LNCAP (cell line): ENCODE data around the gene CEP112.

Source experiments
- TF ChIP-seq, protein P1 (sequence below): fragments of 450-650 bp; IDR thresholded peaks from 2 replicates; pipeline ENCODE4 v1.5.1; 2017; ENCODE audit warnings: mild to moderate bottlenecking

The CEP112 gene

DNA sequence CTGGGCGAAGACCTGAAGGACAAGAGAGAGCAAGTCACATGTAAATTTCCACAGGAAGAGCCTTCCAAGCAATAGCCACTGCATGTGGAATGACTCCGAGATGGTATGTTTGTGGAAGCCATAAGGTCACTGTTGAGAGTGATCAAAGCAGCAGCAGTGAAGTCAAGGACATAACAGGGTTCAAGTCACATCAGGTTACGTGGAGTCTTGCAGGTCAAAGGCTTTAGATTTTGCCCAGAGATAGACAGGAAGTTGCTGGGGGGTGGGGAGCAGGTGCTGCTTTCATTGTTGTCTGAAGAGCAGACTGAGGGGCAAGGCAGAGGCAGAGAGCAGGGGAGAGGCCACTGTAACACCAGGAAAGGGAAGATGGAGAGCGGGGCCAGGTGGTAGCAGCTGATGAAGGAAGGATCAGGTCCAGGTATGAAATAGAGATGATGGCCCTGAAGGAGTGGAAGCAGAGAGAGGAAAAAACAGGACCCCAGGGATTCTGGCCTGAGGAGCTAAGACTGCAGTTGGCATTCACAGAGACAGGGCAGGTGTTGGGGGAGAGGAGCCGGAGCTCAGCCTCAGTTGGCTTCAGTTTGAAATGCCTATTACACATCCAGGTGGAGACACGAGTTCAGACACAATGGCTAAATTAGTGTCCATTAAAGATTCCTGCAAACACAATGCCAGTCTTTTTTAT is 501.2 kb downstream of the CEP112 start:
- TF ChIP-seq, protein P1, sequence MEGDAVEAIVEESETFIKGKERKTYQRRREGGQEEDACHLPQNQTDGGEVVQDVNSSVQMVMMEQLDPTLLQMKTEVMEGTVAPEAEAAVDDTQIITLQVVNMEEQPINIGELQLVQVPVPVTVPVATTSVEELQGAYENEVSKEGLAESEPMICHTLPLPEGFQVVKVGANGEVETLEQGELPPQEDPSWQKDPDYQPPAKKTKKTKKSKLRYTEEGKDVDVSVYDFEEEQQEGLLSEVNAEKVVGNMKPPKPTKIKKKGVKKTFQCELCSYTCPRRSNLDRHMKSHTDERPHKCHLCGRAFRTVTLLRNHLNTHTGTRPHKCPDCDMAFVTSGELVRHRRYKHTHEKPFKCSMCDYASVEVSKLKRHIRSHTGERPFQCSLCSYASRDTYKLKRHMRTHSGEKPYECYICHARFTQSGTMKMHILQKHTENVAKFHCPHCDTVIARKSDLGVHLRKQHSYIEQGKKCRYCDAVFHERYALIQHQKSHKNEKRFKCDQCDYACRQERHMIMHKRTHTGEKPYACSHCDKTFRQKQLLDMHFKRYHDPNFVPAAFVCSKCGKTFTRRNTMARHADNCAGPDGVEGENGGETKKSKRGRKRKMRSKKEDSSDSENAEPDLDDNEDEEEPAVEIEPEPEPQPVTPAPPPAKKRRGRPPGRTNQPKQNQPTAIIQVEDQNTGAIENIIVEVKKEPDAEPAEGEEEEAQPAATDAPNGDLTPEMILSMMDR, result no peak

DNA sequence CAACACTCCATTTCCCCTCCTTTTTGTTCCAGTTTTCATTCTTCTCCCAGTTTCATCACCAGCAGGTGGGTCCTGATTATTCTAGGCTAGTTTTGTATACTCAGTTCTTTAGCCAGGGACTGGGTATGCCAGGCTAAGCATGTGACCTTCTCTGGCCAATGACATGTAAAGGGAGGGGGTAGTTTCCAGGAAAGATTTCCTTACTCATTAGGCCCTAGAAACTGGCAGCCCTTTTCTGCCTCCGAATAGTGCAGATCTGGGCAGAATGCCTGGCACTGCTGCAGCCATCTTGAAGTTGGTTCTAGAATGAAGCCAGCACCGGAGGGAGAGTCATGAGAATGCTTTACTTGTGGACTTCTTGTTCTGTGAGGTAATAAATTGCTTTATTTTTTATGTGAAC is 503.6 kb downstream of the CEP112 start:
- TF ChIP-seq, protein P1, result no peak

DNA sequence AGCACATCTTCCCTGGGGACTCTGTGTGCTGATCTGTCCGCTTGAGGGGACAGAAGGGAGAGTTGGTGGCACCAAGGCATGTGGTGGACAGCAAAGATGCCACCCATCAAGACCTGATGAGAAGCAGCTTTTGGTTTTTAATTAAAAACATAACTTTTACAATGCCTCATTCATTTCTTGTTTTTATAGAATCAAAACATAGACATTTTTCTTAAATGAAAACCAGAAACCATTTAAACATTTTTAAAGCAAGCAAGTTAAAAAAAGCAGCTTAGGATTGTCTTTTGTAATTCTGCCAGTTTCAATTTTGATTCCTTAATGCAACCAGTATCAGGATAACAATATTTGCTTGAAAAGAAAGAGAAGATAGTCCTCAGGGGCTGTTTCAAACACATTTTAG is 506.8 kb downstream of the CEP112 start:
- TF ChIP-seq, protein P1, result no peak

DNA sequence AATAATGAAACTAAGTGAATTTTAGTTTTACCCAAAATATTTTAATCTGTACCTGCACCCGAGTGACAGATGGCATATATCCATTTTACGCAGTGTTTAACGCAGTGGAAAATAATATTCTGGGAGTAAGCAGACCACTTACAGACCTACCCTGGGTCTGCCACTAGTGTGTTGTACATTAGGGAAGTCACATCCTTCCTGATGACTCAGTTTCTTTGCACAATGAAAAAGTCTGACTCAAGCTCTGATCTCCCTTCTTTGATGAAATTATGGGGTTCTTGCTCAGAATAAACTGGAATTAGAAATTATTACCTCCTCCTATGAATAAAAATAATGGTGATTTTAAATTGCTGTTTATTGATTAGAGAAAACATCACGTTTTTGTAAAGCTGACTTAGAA is 507.3 kb downstream of the CEP112 start:
- TF ChIP-seq, protein P1, result no peak

DNA sequence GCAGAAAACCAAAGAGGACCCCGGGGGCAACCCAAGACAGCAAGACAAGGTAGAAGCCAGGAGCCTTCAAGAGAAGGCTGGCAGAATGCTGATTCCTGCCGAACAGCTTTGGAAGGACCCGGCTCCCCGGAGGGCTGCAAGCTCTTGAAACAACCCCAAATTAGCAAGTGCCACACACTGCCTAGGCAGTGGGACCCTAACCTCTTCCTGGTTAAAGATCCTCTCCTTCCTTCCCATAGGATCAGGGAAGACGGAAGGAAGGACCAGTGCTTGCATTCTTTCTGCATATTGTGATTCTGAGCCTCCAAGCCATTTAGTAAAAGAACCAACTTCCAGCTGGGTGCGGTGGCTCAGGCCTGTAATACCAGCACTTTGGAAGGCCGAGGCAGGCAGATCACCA is 508.5 kb downstream of the CEP112 start:
- TF ChIP-seq, protein P1, result no peak

DNA sequence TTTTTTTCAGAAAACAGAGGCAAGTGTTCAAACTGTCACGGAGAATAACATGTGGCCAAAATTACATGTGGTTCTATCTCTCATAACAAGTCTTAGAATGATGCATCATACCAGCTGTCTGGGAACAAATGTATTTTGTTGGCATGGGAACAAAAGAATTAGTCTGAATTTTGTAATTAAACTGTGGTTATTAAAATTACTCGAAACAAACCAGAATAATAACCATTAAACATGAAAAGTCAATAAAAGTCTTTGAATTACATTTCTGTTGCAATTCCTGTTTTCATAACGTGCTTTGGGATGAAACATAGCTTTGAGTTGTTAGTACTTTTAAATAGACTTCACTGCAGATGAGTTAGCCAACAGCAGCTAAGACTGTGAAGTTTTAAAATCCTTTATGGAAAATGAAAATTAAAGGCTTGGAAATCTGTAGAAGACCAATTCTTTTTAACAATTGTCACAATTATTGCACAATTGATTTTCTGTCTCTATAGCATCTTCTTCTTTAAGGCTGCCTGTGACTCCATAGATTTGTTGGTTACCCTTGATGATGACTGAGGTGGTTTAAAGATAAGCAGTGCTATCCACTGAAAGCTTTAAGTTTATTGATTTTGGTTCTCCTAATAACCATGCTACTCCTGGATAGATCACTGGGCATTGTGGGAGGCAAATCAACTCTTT is 512.6 kb downstream of the CEP112 start:
- TF ChIP-seq, protein P1, result no peak

DNA sequence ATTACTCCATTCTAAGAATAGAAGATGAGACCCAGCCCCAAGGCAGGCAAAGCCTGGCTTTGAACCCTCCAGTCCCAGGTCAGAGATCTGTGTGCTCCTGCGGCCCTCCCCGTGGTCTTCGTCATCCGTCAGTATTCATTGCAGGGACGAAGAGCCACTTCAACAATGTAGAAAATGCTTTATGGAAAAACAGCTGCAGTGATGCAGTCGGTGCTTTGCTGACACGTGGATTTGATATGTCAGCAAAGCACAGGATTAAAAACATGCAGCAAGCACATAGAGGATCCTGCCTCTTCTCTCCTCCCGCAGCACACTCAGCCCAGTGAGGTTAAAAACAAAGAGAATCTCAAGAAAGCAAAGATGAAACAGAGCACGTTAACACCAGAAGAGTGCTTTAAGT is 513.4 kb downstream of the CEP112 start:
- TF ChIP-seq, protein P1, result no peak
